GM12874 (cell line): ENCODE measurements around the gene CARS2.

Source experiments
- TF ChIP-seq, protein P1 (sequence below): IDR thresholded peaks from 2 replicates; pipeline ENCODE4 v1.5.1; 2011; ENCODE audit warnings: low read depth, mild to moderate bottlenecking, control low read depth, low read length, moderate library complexity; ENCODE audit not compliant: insufficient read depth

The CARS2 gene

DNA sequence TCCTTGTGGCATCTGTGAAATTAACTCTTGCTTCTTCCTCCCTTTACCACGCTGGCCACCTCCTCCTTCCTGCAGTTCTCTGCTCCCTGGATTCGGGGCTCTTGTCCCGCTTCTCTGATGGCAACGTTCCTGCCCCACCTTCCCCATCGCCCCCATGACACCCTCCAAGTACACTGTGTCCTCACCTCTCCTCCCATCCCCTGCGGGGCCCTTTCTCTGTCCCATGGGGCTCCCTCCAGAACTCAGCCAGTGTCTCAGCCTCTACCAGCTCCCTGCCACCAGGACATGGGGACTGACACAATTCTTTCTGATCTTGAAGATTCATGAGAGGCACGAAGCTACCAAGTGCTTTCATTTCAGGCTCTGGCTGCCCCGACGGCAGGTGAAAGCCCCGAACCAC is 9.1 kb downstream of the CARS2 start:
- TF ChIP-seq, protein P1, sequence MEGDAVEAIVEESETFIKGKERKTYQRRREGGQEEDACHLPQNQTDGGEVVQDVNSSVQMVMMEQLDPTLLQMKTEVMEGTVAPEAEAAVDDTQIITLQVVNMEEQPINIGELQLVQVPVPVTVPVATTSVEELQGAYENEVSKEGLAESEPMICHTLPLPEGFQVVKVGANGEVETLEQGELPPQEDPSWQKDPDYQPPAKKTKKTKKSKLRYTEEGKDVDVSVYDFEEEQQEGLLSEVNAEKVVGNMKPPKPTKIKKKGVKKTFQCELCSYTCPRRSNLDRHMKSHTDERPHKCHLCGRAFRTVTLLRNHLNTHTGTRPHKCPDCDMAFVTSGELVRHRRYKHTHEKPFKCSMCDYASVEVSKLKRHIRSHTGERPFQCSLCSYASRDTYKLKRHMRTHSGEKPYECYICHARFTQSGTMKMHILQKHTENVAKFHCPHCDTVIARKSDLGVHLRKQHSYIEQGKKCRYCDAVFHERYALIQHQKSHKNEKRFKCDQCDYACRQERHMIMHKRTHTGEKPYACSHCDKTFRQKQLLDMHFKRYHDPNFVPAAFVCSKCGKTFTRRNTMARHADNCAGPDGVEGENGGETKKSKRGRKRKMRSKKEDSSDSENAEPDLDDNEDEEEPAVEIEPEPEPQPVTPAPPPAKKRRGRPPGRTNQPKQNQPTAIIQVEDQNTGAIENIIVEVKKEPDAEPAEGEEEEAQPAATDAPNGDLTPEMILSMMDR = no peak

GRCh38 chr13:110690516-110690915 is 15.4 kb downstream of the CARS2 start:
- TF ChIP-seq, protein P1 = no peak

- TF ChIP-seq, protein P1 = no peak
Observed at GRCh38 chr13:110689711-110690110, 16.2 kb downstream of the CARS2 start.

DNA sequence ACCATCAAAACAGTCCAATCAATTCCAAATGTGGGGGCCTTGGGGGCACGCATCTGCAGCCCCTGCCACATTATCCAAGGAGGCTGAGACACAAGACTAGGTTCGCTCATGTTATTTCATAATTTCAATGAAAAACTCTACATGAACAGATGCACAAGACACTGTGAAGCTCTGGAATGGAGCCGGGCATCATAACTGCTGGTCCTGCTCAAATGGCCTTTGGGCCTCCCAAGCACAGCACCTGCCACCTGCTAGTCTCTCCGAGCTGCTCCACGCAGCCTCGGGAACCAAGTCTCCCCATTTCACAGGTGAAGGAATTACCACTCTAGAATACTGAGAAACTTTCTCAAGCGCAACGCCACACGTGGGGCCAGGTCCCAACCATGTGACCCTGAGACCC is 16.9 kb downstream of the CARS2 start:
- TF ChIP-seq, protein P1 = no peak

DNA sequence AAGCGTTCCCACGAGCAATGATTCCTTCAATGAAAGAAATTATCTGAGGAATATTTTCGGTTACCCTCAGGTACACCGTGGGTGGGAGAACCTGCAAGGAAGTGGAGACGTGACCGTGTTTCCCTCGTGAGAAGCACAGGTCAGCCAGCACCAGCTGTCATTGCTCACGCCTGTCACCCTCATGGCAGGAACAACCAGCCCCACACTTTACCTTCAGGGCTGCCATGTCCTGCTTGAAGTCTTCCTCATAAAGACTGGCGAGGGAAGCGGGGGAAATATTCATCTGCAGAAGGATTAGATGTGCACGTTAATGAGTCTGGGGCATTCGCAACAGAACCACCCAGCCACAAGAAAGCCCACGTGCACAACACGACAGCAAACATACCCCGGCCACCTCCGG is 18.2 kb downstream of the CARS2 start:
- TF ChIP-seq, protein P1 = no peak

DNA sequence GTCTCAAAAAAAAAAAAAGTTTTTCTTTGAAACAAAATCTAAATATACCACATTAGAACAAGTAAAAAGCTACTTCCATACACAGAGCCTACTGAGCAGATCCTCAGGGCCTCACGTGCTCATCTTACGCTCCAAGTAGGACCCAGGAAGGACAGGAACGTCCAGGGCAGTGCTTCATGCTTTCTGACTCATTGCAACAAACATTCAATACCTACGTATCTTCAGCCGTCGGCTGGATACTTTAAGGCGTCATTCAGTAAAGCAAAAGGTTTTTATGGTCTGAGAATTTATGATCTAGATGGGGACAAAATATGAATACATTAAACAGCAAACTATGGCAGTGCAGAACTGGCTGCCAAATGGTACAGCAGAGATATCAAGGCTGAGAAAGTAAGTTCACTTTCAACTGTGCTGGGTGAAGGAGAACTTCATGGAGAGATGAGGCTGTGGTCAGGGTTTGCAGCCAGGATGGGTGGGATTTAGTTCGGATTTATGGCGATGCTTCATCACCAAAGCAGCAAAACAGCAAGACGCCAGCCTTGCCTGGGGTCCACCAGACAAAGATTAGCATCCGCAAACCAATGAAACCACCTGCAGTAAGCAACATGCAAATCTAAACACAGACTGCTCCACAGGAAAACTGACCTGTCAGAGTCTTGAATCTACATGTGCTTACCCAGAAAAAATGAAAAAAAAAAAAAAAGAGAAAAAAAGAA is 20.5 kb downstream of the CARS2 start:
- TF ChIP-seq, protein P1 = no peak

DNA sequence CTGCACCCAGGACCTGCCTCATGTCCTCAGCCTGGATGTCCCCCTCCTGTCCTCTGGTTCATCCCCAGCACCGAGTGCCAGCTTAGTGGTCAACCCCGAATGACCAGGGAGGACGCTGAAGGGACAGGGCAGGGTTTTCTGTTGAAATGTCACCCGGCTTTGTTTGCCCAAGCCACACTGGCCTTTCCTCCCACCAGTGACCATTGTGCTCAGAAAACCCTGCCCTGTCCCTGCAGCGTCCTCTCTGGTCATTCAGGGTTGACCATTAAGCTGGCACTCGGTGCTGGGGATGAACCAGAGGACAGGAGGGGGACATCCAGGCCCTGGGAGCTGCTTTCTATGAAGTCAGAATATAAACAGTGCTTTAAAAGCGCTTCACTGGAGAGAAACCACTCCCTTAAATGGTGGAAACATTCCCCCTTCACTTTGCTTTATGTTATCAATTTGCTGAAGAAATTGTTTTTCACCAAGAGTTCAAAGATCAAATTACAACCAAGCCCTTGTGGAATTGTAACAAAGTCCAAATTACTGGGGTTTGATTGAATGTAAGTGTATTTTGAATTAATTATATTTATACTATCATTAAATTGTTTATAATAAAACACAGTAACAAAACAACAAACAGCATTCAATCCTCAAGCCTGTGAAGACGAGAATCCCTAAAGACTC is 21.4 kb downstream of the CARS2 start:
- TF ChIP-seq, protein P1 = no peak
